ENCODE results near the gene SLC30A9. TPM values are rescaled to one million over a fixed set of nuclear protein-coding genes. Genes with fewer than 3 reads are reported as not detected.

SLC30A9 gene
- total and polyA plus RNA-seq, 2 experiments from 2014 or later: 67.3 to 74.6 TPM

GRCh38 chr4:42048394-42048793, 58.1 kb downstream of the SLC30A9 start:
- TF ChIP-seq POLR2AphosphoS5 (IDR thresholded peaks at IDR 0.05; ENCODE audit: low read depth) (no peak), STAT1 (IDR thresholded peaks at IDR 0.05; ENCODE audit: unreplicated experiment) (no peak), ZNF114 (CRISPR knock-in tag; IDR thresholded peaks at IDR 0.05) (no peak), EZH2 (IDR thresholded peaks at IDR 0.05; ENCODE audit: low read depth, unreplicated experiment) (no peak), ZNF462 (CRISPR knock-in tag; IDR thresholded peaks at IDR 0.05) (no peak), CREB1 (CRISPR knock-in tag; IDR thresholded peaks at IDR 0.05; ENCODE audit: low read depth) (no peak), EZH2phosphoT487 (IDR thresholded peaks at IDR 0.05; ENCODE audit: unreplicated experiment) (no peak), NANOG (IDR thresholded peaks at IDR 0.05; ENCODE audit: borderline replicate concordance) (no peak), ETS1 (IDR thresholded peaks at IDR 0.05) (no peak), CTCF (conservative IDR thresholded peaks at IDR 0.05; ENCODE audit: low read depth in 2 of 2) (no peak), REST (IDR thresholded peaks at IDR 0.05; ENCODE audit: unreplicated experiment) (no peak), JUNB (IDR thresholded peaks at IDR 0.05; ENCODE audit: unreplicated experiment) (no peak), ZNF331 (CRISPR knock-in tag; IDR thresholded peaks at IDR 0.05; ENCODE audit: low read depth) (no peak)
- H3K4me3 Mint-ChIP-seq: no peak overlapping the region
- H3K79me2 ChIP-seq (replicated peaks; ENCODE audit: insufficient read depth): no peaks in the 10 kb centered on the region
- no peak overlapping the region for H2AFZ ChIP-seq
- no peaks in the 10 kb centered on the region for H3K27me3 Mint-ChIP-seq (ENCODE audit: insufficient read depth, low read depth, poor library complexity)
- H3K27ac ChIP-seq (ENCODE audit: low read depth): no peak overlapping the region
- no peak overlapping the region for H3K4me3 ChIP-seq
- no peak overlapping the region for H3K27ac Mint-ChIP-seq
- H3K4me1 ChIP-seq (ENCODE audit: insufficient read depth): no peaks in the 10 kb centered on the region
- peaks cover under 1% of the 10 kb centered on the region for H3K9me2 ChIP-seq (ENCODE audit: insufficient read depth)
- H3K9me3 Mint-ChIP-seq: peaks cover 25% of the 10 kb centered on the region; the same call in 2 of the 3 replicates
- H4K20me1 ChIP-seq (replicated peaks; ENCODE audit: insufficient read depth): no peaks in the 10 kb centered on the region
- H3K4me2 ChIP-seq: no peak overlapping the region
- no peaks in the 10 kb centered on the region for H3K4me1 Mint-ChIP-seq
- ATAC-seq (no peak), DNase-seq (ENCODE audit: low spot score) (no peak)
- no peaks in the 10 kb centered on the region for H3F3A ChIP-seq (replicated peaks; ENCODE audit: low read depth)
- H3K36me3 Mint-ChIP-seq (ENCODE audit: low read depth): peaks cover 43% of the 10 kb centered on the region
- H3K36me3 ChIP-seq (ENCODE audit: insufficient read depth): peaks cover 7% of the 10 kb centered on the region; the same call in 1 of the 2 replicates
- no peaks in the 10 kb centered on the region for H3K27me3 ChIP-seq (ENCODE audit: insufficient read depth)

Data from GM23338 (cell line).